DMS79 treated with DMSO at 0.1 percent for 48 hours (cell line): ENCODE data around the gene FOSL1.
A peak's percentile ranks its signal among the peaks of the same experiment; 100 is the strongest.

ENCODE experiments used
- DNase-seq: peaks from one replicate; lab custom pipeline; 2025; lab: John Stamatoyannopoulos, UW

FOSL1 gene

GRCh38 chr11:65863889-65864705 is 36.1 kb downstream of the FOSL1 start:
- DNase-seq: no peak

GRCh38 chr11:65862941-65863888 is 37.0 kb downstream of the FOSL1 start:
- DNase-seq: no peak

GRCh38 chr11:65862191-65862735 is 37.9 kb downstream of the FOSL1 start:
- DNase-seq: no peak

- no peak for DNase-seq
Observed at GRCh38 chr11:65861533-65862183, 38.5 kb downstream of the FOSL1 start.

- DNase-seq: no peak
Observed at GRCh38 chr11:65861165-65861505, 39.1 kb downstream of the FOSL1 start.

GRCh38 chr11:65860278-65861164 is 39.7 kb downstream of the FOSL1 start, which contains the start of gene MUS81:
Gene MUS81 (plus strand): TSS chr11:65860433. CDS start chr11:65860754, 321 bp downstream.
- DNase-seq: peak; percentile 97

GRCh38 chr11:65859812-65860277 is 40.3 kb downstream of the FOSL1 start:
- DNase-seq: no peak

- DNase-seq: peak; percentile 99
Observed at GRCh38 chr11:65859095-65859811, 40.9 kb downstream of the FOSL1 start.

- no peak for DNase-seq
Observed at GRCh38 chr11:65858681-65859087, 41.5 kb downstream of the FOSL1 start.

GRCh38 chr11:65857853-65858680 is 42.1 kb downstream of the FOSL1 start, which contains the start of gene CFL1:
Gene CFL1 (minus strand): TSS chr11:65858180. CDS start chr11:65858099, 81 bp downstream.
- peak; percentile 92 for DNase-seq

GRCh38 chr11:65857500-65857852 is 42.7 kb downstream of the FOSL1 start:
- no peak for DNase-seq

- DNase-seq: peak; percentile 24
Observed at GRCh38 chr11:65856689-65857499, 43.3 kb downstream of the FOSL1 start.

- DNase-seq: no peak
Observed at GRCh38 chr11:65855927-65856363, 44.2 kb downstream of the FOSL1 start.

GRCh38 chr11:65854852-65855837 is 45.0 kb downstream of the FOSL1 start:
- no peak for DNase-seq

GRCh38 chr11:65854161-65854592 is 46.0 kb downstream of the FOSL1 start:
- no peak for DNase-seq

GRCh38 chr11:65853246-65853979 is 46.8 kb downstream of the FOSL1 start:
- no peak for DNase-seq
